CD4-positive, alpha-beta T cell treated with Interferon gamma for 1 hour (primary cell): Measurements from ENCODE around the gene NCOA7.
"Not testable (repeated sequence)": the region's sequence is repeated elsewhere in the genome, so short reads cannot be mapped to it uniquely, and the experiment has no call there.

Experiments
- DNase-seq: peaks from one replicate; pipeline ENCODE4 v3.0.0-alpha.2; 2020

NCOA7 gene

GRCh38 chr6:125792680-125793079 is 1.9 kb downstream of the NCOA7 start:
- DNase-seq: no peak

GRCh38 chr6:125793280-125793679 is 2.5 kb downstream of the NCOA7 start:
- no peak for DNase-seq

DNA sequence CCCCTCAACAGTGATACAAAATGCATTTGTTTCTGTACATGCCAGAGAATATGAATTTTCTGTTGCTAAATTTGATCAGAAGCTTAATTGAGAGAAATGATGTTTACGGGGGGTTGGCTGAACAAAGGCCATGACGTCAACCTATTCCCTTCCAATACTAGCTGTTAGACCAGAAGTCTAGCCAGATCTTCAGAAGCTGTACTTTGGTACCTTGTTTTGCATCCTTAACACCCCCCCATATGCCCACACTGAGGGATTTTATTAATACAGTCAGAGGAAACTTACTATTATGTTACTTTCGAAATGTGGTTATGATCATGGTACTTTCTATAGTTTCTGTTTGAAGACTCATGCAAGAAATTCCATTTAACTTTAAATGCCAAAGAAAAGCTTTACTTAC is 3.1 kb downstream of the NCOA7 start:
- DNase-seq: no peak

- no peak for DNase-seq
These were observed 3.8 kb downstream of the NCOA7 start for GRCh38 chr6:125794342-125795137.

DNA sequence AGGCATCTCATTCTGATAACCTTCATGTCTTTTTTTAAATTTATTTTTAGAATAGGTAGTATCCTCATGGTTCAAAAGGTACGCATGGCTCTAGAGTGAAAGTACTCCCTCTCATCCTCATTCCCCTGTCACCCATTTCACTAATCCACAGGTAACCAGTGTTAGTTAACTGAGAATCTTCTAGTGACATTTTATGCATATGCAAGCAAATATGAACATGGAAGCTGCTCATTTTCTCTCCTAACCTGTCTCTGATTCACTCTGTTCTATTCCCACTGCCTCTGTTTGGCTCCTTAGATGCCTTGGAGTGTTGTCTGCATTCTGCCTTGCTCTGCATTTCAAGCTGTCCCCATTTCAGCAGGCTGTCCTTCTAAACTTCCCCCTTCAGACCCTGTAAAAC is 4.5 kb downstream of the NCOA7 start:
- DNase-seq: no peak

GRCh38 chr6:125797120-125797885 is 6.5 kb downstream of the NCOA7 start:
- DNase-seq: no peak

- no peak for DNase-seq
These were observed 7.2 kb downstream of the NCOA7 start for GRCh38 chr6:125797886-125798444.

DNA sequence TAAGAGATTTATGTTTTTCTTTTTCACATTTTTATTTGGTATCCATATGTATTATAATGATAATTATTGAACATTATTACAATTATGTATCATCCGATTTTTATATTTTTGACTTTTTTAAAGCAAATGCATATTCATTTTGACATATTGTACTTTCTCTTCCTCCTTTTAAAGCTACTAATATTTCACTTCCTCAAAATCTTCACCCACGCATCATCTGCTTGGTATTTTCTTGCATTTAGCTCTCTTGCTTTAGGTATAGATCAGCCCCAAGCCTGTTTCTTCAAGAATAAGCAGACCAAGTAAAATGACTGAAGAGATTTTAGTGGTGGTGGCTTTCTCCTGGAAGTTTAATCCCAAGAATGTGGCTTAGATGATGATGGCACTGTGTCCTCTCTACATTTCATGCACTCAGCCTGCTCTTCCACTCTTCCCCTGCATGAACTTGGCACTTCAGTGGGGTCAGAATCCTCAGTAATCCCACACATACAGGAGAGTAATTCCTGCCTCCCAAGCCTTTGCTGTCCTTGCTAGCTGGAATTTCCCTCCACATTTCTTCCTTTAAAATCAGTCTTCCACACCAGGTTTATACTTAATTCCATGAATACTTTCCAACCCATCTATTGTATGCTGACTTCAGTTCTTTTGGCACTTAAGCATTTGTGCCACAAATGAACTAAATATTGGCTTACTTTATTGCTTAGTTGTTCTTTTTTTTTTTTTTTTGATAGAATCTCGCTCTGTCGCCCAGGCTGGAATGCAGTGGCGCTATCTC is 8.2 kb downstream of the NCOA7 start:
- no peak for DNase-seq

DNA sequence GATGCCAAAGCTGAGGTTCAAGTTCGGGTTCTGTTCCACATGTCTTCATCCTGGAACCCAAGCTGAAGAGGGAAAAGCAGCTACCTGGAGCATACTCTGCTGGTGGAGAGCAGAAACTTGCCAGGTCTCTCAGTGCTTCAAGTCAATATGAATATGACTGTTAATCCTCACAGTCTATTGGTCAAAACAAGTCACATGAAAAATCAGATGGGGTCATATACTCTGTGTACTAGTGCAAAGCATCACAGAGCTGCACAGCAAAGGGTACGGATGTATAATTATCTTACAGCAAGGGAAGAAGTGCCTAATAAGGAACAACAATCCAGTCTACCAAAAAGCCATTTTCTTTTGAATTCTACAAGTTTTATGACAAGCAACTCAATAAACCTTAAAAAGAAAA is 11.6 kb downstream of the NCOA7 start:
- no peak for DNase-seq

DNA sequence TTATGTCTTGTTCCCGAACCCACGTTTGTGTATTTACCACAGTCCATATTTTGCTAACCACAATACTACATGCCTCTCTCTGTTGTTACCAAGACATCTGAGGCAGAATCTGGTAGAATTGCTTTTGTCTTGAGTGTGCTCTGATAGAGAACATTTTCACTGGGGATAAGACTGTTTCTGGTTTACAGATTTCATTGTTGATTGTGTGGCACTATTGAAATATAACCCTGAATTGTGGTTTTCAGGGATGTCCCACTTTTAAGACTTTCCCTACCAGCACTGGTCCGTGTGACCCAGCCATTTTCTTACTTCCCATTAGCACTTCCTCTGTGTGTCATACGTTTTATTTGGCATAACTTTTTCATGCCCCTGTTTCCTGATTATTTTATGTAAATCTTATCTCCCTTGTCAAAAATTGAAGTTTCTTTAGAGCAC is 12.2 kb downstream of the NCOA7 start:
- no peak for DNase-seq

- no peak for DNase-seq
These were observed 13.5 kb downstream of the NCOA7 start for GRCh38 chr6:125804264-125804663.

- not testable (repeated sequence) for DNase-seq
These were observed 14.2 kb downstream of the NCOA7 start for GRCh38 chr6:125804866-125805425.

- DNase-seq: no peak
These were observed 16.1 kb downstream of the NCOA7 start for GRCh38 chr6:125806813-125807212.

- no peak for DNase-seq
These were observed 16.5 kb downstream of the NCOA7 start for GRCh38 chr6:125807293-125807692.

GRCh38 chr6:125808060-125808459 is 17.3 kb downstream of the NCOA7 start:
- DNase-seq: no peak

DNA sequence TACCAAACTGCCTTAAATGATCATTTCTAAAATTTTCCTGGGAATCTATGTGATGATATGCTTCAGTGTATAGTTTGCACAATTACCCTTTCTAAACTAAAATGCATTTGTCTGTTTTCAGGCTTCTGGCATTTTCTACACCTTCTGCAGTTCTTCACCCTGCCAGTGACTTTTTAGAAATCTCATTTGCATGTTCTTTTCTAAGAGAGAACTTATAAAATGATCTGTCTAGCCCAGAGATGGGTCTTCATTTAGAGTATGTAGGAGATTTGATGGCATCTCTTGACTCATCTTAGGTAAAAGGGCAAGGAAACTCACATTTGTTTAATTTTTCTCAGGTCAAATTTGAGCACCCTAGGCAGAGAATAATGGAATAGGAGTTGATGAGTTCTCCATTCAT is 17.8 kb downstream of the NCOA7 start:
- DNase-seq: no peak

- DNase-seq: no peak
These were observed 18.9 kb downstream of the NCOA7 start for GRCh38 chr6:125809570-125810170.

DNA sequence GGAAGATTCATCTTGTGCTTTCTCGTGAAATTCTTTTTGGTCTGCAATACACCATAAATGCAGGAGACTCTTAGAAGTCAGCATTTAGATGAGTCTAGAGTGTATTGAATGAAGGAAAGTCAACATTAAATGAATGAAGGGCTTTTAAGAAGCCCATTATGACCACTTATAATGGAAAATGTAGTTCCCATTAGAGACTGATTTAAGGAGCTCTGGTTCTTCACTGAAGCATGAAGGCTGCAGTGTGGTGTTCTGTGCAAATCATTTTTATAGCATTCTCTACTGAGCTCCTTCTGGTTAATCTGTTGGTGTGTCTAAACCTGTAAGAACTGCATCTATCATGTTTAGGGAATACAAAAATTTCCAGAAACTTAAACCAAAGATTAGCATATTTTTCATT is 19.7 kb downstream of the NCOA7 start:
- no peak for DNase-seq

GRCh38 chr6:125811259-125811658 is 20.5 kb downstream of the NCOA7 start:
- no peak for DNase-seq

- DNase-seq: no peak
These were observed 21.9 kb downstream of the NCOA7 start for GRCh38 chr6:125812394-125813292.

DNA sequence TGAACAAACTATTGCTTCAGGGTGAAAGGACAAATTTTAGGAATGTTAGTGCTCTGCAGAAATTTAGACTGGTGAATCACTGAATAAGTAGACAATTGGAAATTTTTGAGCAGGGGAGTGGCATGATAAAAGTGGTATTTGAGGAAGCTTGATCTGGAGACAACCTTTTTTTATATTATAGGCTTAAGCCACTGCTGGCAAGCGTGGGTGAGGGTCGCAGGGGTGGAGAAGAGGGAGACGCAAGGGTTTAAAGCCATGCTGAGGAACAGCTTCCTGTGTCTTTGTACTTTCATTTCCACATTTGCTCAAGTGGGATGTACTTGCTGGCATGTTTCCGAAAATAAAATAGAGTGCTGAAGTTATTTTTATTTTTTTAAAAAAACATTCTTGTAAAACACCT is 23.7 kb downstream of the NCOA7 start:
- no peak for DNase-seq
